ENCODE results near the gene ACTR1A.
A peak's percentile ranks its signal among the peaks of the same experiment; 100 is the strongest.

Gene ACTR1A

DNA sequence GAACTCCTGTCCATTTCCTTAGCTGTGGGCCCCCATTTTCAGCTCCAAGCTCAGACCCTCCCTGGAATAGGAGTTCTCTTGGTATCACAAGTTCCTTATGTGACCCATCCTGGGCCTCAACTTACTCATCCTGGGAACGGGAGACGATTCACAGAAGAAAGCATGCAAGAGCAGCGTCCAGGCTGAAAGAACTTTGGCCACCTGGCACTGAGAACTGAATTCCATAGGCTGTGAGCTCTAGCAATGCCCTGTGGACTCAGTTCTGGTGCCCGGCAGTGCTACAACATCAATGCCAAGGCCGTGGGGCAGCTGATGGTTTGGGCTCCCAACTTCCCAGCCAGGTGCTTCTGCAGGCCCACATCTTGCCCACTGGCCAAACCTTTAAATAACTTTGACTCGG lies 66.2 kb downstream of the ACTR1A start:
- DNase-seq (ENCODE audit: low read depth): no peak
- TF ChIP-seq, protein P1, sequence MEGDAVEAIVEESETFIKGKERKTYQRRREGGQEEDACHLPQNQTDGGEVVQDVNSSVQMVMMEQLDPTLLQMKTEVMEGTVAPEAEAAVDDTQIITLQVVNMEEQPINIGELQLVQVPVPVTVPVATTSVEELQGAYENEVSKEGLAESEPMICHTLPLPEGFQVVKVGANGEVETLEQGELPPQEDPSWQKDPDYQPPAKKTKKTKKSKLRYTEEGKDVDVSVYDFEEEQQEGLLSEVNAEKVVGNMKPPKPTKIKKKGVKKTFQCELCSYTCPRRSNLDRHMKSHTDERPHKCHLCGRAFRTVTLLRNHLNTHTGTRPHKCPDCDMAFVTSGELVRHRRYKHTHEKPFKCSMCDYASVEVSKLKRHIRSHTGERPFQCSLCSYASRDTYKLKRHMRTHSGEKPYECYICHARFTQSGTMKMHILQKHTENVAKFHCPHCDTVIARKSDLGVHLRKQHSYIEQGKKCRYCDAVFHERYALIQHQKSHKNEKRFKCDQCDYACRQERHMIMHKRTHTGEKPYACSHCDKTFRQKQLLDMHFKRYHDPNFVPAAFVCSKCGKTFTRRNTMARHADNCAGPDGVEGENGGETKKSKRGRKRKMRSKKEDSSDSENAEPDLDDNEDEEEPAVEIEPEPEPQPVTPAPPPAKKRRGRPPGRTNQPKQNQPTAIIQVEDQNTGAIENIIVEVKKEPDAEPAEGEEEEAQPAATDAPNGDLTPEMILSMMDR (IDR thresholded peaks at IDR 0.05; ENCODE audit: insufficient read depth, low read depth, low read length, missing control alignments): no peak
- peak overlapping the region; percentile 50 for H3K4me3 ChIP-seq (ENCODE audit: low read depth, low read length)

DNA sequence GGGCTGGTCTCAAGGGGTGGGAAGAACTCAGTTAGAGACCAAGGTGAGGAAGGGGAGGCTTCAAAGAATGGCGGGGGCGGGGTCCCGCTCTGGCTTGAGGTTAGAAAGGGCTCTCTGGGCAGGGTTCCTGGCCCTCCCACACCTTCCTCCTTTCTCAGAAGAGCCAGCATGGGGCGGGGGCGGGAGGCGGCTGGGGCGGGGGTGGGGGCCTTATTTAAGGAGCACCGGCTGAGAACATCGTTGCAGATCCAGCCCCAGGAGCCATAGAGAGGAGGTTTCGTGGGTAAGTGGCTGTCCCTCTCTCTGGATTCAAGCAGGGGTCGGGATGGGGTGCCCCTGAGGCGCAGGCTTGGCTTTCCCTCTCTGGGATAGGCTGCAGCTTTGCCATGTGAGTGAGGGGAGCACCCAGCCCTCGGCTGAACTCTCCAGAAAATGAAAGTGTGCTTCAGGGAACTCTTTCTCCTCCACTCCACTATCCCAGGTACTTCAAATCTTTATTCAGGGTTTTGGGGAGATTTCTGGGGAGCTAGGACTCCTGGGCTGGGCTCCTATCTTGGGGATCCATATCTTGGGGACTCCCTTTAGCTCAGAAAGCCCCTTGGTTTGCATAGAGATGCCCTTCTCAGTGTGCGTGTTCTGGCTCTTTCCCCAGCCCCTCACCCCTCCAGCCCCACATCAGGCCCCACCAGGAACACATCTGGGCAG lies 66.8 kb downstream of the ACTR1A start:
- H3K4me3 ChIP-seq (ENCODE audit: low read depth, low read length): peak overlapping the region; percentile 50
- DNase-seq (ENCODE audit: low read depth): no peak
- TF ChIP-seq, protein P1 (IDR thresholded peaks at IDR 0.05; ENCODE audit: insufficient read depth, low read depth, low read length, missing control alignments): no peak

DNA sequence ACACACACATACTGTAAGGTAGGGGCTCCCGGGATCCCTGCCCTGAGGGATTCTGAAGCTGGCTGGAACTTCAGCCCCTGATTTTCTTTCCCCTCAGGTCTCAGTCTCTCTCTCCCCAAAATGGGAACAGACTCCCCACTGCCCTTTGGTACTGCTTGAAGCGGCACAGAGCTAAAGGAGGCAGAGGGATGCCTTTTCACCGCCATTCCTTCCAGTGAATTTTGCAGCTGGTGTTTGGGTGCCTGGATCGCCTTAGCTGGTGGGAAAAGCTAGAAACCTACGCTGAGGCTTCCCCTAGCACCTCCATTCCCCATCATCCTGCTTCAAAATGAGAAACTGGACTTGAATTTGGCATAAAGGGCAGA lies 67.4 kb downstream of the ACTR1A start:
- peak overlapping the region; percentile 50 for H3K4me3 ChIP-seq (ENCODE audit: low read depth, low read length)
- DNase-seq (ENCODE audit: low read depth): no peak
- TF ChIP-seq, protein P1 (IDR thresholded peaks at IDR 0.05; ENCODE audit: insufficient read depth, low read depth, low read length, missing control alignments): no peak

DNA sequence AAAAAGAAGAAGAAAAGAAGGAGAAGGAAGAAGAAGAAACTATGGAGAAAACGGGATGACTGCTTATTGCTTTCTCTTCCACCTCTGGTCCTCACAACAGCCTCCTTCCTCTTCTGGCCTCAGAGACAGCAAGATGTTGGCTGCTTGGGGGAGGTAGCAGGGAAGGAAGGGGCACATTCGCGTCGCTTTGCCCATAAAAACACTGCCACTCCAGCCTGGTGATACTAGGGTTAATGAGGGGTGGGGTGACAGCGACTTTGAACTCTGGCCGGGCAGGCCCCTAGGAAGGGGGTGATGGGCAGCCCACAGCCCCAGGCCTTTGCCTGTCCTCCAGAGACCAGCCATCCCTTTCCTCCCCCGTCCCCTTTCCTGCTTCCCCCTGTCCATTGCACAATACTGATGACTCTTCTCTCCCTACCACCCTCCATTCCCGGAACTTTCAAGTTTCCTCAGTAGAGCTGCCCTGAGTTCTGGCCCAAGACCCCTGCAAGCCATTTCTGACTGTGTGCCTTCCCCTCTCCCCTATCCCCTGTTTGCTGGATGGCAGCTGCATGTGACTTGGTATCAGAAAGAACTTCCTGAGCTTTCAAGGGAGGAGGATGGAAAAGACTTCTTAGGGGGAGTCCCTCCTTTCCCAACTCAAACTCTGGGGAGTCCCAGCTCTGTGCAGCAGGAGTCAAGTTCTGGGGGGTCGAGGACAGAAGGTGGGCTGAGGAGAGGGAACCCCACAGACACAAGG lies 67.9 kb downstream of the ACTR1A start:
- H3K4me3 ChIP-seq (ENCODE audit: low read depth, low read length): no peak overlapping the region
- no peak for DNase-seq (ENCODE audit: low read depth)
- TF ChIP-seq, protein P1 (IDR thresholded peaks at IDR 0.05; ENCODE audit: insufficient read depth, low read depth, low read length, missing control alignments): no peak

DNA sequence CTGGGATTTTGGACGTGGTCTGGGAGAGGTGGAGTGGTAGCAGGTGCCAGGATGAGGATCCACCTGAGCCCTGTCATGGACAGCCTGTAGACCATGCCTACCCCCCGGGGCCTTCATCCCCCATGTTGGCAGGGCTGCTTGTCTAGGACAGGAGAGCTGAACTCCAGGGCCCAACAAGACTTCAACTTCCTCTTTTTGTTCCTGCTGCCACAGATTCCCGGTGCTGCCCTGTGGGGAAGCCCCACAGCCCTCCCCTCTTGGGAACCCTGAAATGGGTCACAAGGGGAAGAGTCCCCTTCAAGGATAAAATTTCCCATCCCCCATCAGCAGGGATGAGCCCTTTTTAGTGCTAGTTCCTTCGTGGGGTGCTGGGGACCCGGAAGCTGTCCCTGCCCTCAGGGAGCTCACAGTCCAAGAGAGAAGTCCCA lies 68.9 kb downstream of the ACTR1A start:
- DNase-seq (ENCODE audit: low read depth): no peak
- H3K4me3 ChIP-seq (ENCODE audit: low read depth, low read length): no peak overlapping the region
- TF ChIP-seq, protein P1 (IDR thresholded peaks at IDR 0.05; ENCODE audit: insufficient read depth, low read depth, low read length, missing control alignments): no peak

DNA sequence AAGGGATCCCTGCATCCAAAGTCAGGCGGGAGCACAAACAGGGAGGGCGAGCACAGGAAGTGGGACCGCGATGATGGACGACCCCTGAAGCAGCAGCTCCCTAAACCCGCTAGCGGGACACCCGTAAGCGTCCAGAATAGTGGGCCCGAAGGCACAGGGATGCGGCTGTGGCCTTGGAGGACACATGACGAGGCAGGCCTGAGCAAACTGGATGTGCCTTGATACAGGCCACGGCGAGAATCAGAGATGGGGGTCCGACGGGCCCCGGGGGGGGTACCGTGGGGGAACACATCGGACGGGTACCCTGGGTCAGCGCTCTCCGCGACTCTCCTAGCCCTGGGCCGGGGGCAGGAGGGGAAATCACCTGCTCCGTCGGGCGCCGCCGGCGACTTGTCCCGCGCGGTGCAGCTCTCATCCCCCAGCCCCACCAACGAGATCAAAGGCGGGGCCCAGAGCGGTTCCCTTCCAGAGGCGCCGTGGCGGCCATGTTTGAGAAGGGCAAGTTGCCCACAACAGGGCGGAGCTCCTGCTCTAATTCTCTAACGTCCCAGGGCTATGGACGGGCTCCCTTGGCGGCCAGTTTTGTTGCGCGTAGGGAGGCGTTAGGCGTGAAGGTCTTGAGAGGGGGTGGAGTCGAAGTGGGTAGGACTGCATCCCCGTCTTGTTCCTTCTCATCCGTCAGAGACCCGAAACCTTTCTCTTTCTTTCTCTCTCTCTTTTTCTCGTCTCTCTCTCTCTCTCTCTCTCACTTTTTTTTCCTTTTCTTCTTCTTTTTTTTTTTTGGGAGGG lies 70.2 kb downstream of the ACTR1A start, which contains the start of gene CUEDC2:
TSS of gene CUEDC2 (minus strand) at position 413 of the 789 bp plus-strand sequence. CDS start 7,386 bp downstream, outside the sequence.
- TF ChIP-seq, protein P1 (IDR thresholded peaks at IDR 0.05; ENCODE audit: insufficient read depth, low read depth, low read length, missing control alignments): no peak
- DNase-seq (ENCODE audit: low read depth): peak; percentile 97
- peak within 1 kb of the TSS; percentile 97 for H3K4me3 ChIP-seq (ENCODE audit: low read depth, low read length)

All from GM12865 (cell line).